Smooth muscle cell of the umbilical artery (primary cell): ENCODE data around the gene TRAF2. TPM values are rescaled to one million over a fixed set of nuclear protein-coding genes. Genes with fewer than 3 reads are reported as not detected.

Source experiments
- total RNA-seq: library from RNA; depleted of rRNA; stranded (reverse); fragments of >200 nt; gene quantifications from 2 replicates; pipeline ENCODE4 v1.2.3, GENCODE V29; 2014

Gene TRAF2, protein sequence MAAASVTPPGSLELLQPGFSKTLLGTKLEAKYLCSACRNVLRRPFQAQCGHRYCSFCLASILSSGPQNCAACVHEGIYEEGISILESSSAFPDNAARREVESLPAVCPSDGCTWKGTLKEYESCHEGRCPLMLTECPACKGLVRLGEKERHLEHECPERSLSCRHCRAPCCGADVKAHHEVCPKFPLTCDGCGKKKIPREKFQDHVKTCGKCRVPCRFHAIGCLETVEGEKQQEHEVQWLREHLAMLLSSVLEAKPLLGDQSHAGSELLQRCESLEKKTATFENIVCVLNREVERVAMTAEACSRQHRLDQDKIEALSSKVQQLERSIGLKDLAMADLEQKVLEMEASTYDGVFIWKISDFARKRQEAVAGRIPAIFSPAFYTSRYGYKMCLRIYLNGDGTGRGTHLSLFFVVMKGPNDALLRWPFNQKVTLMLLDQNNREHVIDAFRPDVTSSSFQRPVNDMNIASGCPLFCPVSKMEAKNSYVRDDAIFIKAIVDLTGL
- 5.6 and 16.0 TPM in 2 replicates for total RNA-seq

DNA sequence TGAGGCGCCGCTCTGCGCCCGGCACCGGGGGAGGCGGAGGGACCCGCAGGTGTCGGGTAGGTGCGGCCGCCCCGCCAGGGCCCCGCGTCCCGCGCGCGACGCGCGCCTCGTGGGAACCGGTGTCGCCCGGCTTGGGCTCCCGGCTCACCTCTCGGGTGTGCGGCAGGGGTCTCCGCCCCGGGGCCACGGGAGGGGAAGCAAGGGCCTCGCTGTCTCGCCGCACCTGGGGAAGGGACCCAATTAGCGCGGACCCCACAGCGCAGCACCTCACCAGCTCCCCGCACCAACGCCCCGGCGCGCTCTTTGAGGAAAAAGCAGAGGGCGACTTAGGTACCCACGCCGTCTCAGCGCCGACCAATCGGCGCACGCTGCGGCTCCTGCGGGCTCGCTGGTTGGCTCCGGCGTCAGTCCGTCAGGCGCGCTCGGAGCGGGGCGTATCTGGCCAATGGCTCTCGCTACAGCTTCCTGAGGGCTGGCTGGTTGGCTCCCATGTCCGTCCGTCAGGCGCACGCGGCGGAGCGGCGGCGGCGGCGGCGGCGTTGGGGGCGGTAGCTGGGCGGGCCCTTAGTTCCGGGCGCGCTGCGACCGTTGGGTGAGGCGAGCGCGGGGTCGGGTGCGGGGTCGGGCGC is at the start of gene TRAF2:
TSS of gene TRAF2 (plus strand) at position 567 of the 629 bp plus-strand sequence. CDS start 12,225 bp downstream, outside the sequence.

DNA sequence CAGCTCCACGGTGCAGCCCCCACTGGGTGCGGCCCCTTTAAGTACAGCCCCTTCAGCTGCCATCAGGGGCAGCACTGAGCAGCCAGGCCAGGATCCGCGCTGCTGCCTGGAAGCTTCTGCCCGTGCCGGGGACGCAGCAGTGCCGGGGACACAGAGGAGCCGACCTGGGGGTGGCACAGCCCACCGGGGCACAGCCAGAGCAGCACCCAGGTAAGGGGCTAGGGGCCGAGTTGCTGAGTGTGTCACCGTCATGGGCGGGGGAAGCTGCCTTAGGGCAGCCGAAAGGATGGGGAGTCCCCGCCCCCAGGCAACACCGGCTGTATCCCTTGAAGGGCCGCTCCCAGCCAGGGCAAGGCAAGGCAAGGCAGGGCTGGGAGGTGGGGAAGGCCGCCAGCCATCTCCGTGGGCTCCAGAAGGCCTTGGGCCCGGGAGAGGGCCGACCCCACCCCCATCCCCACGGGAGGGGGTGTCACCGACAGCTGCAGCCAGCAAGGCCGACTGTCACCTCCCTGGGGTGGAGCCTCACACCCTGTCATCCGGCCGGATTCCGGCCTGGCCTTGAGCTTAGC is 43.9 kb upstream of the TRAF2 start, which contains the start of gene AJM1:
TSS of gene AJM1 (plus strand) at position 99 of the 569 bp plus-strand sequence. CDS start 1,937 bp downstream, outside the sequence.

GRCh38 chr9:136849038-136849959 is 37.0 kb upstream of the TRAF2 start, which contains the start of gene PHPT1:
PHPT1 (plus strand) TSS chr9:136849409; CDS start chr9:136849431, 22 bp downstream.

GRCh38 chr9:136851941-136852663 is 34.2 kb upstream of the TRAF2 start, which contains the start of gene MAMDC4:
MAMDC4 (plus strand) TSS chr9:136852346; CDS start chr9:136852417, 71 bp downstream.

GRCh38 chr9:136944519-136945332 is 58.4 kb downstream of the TRAF2 start, which contains the start of the genes C8G and FBXW5:
C8G (plus strand) TSS chr9:136945243; CDS start chr9:136945321, 78 bp downstream.
FBXW5 (minus strand) TSS chr9:136944738; CDS start chr9:136944083, 655 bp downstream.

GRCh38 chr9:136951541-136952320 is 65.4 kb downstream of the TRAF2 start, which contains the start of gene LCN12:
LCN12 (plus strand) TSS chr9:136952273; CDS start chr9:136952328, 55 bp downstream.

Other genes with a start within 250 kb of the TRAF2 start
- gene EGFL7, start 223.6 kb upstream of the TRAF2 start, total RNA-seq = 22.7 and 33.6 TPM in 2 replicates
- 33.3 and 36.0 TPM in 2 replicates for gene AGPAT2, start 199.1 kb upstream of the TRAF2 start, total RNA-seq
- 0.30 and 0.51 TPM in 2 replicates for gene DIPK1B, start 173.9 kb upstream of the TRAF2 start, total RNA-seq
- gene LCN10, start 143.6 kb upstream of the TRAF2 start, total RNA-seq = not detected in 2 replicates
- gene LCN6, start 138.0 kb upstream of the TRAF2 start, total RNA-seq = not detected in 2 replicates
- not detected in 2 replicates for gene LCN8, start 128.3 kb upstream of the TRAF2 start, total RNA-seq
- not detected in 2 replicates for gene LCN15, start 122.0 kb upstream of the TRAF2 start, total RNA-seq
- 39.2 and 72.2 TPM in 2 replicates for gene TMEM141, start 95.2 kb upstream of the TRAF2 start, total RNA-seq
- 0.30 and 0.32 TPM in 2 replicates for gene CCDC183, start 90.2 kb upstream of the TRAF2 start, total RNA-seq
- gene RABL6, start 78.6 kb upstream of the TRAF2 start, total RNA-seq = 46.3 and 70.5 TPM in 2 replicates
- gene AJM1, start 44.0 kb upstream of the TRAF2 start, total RNA-seq = 2.1 and 2.4 TPM in 2 replicates
- 65.8 and 98.9 TPM in 2 replicates for gene PHPT1, start 37.1 kb upstream of the TRAF2 start, total RNA-seq
- 2.7 and 4.0 TPM in 2 replicates for gene MAMDC4, start 34.2 kb upstream of the TRAF2 start, total RNA-seq
- 209 and 275 TPM in 2 replicates for gene EDF1, start 20.2 kb upstream of the TRAF2 start, total RNA-seq
- gene FBXW5, start 58.2 kb downstream of the TRAF2 start, total RNA-seq = 142 and 159 TPM in 2 replicates
- 0.59 TPM in 1 of 2 replicates, not detected in the other for gene C8G, start 58.7 kb downstream of the TRAF2 start, total RNA-seq
- 0.30 and 0.51 TPM in 2 replicates for gene LCN12, start 65.8 kb downstream of the TRAF2 start, total RNA-seq
- 8.3 and 21.4 TPM in 2 replicates for gene PTGDS, start 91.0 kb downstream of the TRAF2 start, total RNA-seq
- gene LCNL1, start 96.5 kb downstream of the TRAF2 start, total RNA-seq = 0.88 and 1.5 TPM in 2 replicates
- gene PAXX, start 105.9 kb downstream of the TRAF2 start, total RNA-seq = 13.5 and 17.8 TPM in 2 replicates
- gene CLIC3, start 110.1 kb downstream of the TRAF2 start, total RNA-seq = 2.5 and 3.3 TPM in 2 replicates
- gene ABCA2, start 141.7 kb downstream of the TRAF2 start, total RNA-seq = 46.0 and 68.3 TPM in 2 replicates
- under 0.01 TPM in 1 of 2 replicates, not detected in the other for gene FUT7, start 145.6 kb downstream of the TRAF2 start, total RNA-seq
- 27.3 and 49.4 TPM in 2 replicates for gene NPDC1, start 159.7 kb downstream of the TRAF2 start, total RNA-seq
- gene ENTPD2, start 167.5 kb downstream of the TRAF2 start, total RNA-seq = not detected in 2 replicates
- 0.89 and 5.7 TPM in 2 replicates for gene SAPCD2, start 184.0 kb downstream of the TRAF2 start, total RNA-seq
- 18.7 and 21.5 TPM in 2 replicates for gene UAP1L1, start 191.0 kb downstream of the TRAF2 start, total RNA-seq
- gene MAN1B1, start 200.5 kb downstream of the TRAF2 start, total RNA-seq = 176 and 185 TPM in 2 replicates
- 69.1 and 79.6 TPM in 2 replicates for gene DPP7, start 228.2 kb downstream of the TRAF2 start, total RNA-seq